Dedifferentiated amniotic fluid mesenchymal stem cell (primary cell): Measurements from ENCODE around the gene TIE1.

Experiments used
- DNase-seq: peaks from one replicate; pipeline ENCODE4 v3.0.0-alpha.2; 2016; ENCODE audit errors: extremely low spot score

TIE1 gene

DNA sequence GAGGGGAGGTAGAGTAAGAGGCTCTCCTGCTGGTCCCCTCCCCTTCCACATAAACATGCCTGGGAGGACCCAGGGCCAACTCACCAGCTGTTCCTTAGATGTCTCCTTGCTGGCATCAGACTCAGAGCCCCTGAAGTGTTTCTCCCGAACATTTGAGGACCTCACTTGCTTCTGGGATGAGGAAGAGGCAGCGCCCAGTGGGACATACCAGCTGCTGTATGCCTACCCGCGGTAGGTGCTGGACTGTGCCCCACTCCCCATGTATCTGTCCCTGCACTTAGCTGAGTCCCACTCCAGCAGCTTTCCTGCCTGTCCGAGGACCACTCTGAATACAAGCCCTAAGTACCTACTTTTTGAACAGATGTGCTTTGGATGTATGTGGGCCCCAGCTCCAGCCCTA, 37.2 kb downstream of the TIE1 start:
- DNase-seq = no peak

DNA sequence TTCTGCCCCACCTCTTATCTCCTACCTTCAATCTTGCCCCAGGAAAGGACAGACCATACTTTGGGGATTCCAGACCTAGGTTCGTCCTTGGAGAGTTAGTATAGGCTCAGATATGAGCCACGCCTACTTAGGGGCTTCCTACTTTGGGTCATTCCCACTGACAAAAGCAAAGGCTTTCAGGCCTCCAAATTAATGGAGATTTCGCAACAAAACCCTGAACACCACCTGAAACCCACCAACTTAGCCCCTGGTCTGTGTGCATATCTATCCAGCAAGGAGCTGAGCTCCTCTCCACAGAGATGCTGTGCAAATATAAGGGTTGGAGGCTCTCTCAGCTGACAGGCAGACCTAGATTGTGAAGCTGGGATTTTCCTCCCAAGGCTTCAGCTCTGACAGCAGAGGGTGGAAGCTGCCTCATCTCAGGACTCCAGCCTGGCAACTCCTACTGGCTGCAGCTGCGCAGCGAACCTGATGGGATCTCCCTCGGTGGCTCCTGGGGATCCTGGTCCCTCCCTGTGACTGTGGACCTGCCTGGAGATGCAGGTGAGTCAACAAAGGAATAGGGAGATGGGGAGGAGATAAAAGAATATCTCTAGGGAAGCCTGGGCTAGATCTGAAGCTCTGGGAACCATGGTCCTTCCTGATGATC, 38.9 kb downstream of the TIE1 start:
- DNase-seq = no peak

DNA sequence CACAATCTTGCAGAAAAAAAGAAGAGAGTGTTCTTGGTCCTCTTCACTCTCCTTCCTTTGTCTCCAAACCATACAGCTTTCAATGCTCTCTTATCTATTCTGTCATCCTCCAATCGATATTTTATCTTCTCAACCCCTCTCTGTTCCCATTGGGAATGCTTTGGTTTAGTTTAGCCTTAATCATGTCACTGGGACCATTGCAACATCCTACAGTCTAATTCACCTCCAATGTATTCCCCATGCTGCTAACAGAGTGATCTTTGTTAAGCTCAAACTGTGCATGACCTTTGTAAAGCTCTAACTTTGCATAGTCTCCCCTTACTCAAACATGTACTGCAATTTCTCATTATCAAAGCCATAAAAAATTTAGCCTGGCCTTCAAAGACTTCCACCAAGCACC, 39.8 kb downstream of the TIE1 start:
- no peak for DNase-seq

DNA sequence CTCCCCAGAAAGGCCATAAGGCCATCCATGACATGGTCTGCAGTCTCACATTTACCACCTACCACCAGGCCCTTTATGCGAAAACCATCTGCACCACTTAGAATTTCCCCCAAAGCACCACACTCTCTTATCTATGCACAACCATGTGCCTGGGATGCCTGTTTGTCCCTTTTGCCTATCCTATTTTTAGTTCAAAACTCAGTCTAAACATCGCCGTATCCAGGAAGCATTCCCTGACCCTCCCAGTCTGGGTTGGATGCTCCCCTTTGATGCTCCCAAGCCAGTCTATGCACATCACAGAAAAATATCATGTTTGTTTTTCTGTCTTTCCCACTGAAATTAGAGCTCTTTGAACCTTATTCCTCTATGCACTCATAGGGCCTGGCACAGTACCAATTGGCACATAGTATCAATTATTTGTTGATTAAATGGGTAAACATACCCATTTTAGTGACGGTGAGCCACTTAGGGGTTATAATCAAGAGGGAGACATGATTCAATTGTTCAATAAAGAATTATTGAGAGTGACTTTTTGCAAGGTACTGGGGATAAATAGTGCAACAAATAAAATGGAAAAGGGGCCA, 43.6 kb downstream of the TIE1 start:
- DNase-seq = no peak

DNA sequence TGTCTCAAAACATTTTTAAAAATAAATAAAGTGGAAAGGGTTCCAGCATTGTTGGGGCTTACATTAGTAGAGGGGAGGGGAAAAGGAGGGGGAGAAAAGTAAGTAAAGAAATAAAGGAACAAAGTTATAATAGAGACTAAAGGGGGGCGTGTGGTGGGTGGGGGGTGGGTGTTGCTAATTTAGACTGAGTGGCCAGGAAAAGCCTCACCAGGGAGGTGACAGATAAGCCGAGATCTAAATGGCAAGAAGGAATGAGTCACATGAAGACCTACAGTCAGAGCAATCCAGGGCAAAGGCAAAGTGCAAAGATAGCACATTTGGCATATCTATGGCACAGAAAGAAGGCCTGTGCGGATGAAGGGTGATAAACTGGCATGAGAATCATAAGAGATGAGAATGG, 44.3 kb downstream of the TIE1 start:
- no peak for DNase-seq

DNA sequence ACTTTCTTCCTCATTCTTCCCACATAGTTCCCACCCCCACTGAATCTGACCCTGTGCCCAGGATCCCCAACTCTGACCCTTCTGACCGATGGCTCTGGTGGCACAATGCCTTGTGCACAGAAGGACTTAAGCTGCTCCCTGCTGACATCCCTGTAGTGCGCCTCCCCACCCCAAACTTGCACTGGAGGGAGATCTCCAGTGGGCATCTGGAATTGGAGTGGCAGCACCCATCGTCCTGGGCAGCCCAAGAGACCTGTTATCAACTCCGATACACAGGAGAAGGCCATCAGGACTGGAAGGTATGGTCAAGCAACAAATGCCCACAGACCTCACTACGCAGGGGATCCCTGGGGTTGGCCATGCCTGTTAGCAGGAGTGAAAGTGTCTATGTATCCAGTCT, 45.9 kb downstream of the TIE1 start:
- DNase-seq = no peak

DNA sequence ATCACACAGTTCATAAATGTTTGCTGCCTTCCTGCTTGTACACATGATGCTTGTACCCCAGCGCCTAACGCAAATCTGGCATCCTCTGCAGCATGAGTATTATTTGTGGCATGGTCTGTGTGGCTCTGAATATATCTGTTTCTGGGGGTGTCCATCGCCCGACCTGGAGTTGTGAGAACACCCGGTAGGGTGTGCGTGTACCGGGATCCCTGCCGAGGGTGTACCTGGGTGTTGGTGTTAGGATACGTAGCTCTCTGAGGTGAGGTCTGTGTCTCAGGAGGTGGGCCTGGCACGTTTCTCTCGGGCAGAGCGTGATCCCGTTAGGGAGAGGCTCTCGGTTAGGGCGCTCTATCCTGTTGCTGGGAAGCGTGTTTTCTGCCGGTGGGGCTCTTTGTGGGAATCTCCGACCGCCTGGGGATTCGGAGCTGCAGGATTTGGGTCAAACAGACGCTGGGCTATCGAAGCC, 47.6 kb downstream of the TIE1 start:
- no peak for DNase-seq

DNA sequence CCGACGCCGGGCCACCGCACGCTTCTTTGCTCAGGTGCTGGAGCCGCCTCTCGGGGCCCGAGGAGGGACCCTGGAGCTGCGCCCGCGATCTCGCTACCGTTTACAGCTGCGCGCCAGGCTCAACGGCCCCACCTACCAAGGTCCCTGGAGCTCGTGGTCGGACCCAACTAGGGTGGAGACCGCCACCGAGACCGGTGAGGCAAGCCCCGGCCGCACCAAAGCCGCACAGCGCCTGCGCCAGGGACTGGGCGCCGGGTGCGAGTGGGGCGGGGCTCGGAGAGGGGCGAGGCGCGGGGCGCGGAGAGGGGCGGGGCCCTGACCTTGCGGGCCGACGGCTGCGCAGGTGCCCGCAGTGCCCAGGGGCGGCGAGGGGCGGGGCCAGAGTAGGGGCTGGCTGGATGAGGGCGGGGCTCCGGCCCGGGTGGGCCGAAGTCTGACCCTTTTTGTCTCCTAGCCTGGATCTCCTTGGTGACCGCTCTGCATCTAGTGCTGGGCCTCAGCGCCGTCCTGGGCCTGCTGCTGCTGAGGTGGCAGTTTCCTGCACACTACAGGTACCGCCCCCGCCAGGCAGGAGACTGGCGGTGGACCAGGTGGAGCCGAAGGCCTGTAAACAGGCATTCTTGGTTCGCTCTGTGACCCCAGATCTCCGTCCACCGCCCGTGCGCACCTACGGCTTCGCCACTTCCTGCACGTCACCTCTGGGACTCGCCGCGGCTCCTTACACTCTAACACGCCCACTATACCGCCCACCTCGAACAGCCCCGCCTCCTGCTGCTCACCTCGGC, 48.2 kb downstream of the TIE1 start:
- no peak for DNase-seq

DNA sequence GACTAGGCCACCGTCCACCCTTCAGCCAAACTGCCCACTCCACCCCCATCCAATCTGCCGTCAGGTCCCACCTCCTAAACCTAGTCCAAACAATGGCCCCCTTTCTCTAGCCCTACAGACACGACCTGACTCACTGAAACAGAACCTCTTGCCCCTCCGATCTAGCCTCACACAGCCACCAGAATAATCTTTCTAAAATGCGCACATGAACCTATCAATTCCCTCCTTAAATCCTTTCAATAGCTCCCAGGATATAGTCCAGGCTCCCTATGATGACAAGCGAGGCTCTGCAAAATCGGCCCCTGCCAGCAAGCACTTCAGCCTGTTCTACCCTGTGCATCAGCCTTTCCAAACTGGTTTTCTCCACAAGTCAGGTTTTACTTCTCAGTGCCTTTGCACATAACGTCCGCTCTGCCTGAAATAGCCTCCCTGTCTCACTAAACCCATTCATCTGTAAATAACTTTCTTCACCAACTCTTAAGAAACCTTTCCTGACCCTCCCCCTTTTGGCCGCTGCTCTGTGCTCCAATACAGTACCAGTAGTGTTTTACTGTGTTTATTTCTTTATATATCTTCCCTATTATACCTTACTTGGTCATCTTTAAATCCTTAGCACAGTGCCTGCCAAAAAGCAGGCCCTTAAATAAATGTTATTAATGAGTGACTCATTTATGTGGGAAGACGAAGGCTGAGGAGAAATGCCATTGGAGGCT, 49.0 kb downstream of the TIE1 start:
- no peak for DNase-seq

DNA sequence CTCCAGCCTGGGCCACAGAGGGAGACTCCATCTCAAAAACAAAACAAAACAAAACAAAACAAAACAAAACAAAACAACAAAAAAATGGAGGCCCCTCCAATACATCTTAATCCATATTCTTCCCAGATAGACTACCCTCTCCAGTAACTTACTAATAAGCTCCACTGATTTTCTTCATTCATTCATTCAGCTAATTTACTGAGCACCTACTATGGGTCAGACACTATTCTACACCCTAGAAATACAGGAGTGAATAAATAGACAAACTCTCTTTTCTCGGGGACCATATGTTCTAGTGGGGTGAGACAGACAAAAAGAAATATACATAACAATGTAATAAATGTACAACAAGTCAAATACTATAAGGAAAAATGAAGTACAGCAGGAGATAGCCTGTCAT, 50.2 kb downstream of the TIE1 start:
- DNase-seq = no peak

DNA sequence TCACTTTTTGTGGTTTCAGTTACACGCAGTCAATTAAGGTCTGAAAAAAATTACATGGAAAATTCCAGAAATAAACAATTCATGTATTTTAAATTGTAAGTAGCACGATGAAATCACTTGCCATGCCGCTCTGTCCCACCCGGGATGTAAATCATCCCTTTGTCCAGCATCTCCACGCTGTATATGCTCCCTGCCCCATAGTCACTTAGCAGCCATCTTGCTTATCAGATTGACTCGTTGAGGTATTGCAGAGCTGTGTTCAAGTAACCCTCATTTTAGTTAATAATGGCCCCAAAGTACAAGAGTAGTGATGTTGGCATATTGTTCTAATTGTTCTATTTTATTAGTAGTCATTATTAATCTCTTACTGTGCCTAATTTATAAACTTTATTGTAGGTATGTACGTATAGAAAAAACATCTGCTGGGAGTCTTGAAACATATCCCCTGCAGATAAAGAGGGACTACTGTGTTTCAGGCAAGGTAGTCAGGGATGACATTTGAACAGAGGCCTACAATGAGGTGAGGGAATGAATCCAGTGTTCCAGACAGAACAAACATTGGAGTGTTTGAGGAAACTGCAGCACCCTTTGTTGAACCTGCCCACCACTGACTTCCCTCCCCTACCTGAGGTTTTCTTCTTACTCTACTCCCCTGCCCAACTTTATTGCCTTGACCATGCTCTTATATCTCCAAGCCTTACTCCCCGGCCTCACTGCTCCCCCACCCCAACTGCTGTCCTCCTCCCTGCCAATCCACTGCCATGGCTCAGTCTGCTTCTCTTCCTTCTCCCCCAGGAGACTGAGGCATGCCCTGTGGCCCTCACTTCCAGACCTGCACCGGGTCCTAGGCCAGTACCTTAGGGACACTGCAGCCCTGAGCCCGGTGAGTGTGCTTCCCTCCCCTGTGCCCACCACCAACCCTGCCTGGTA, 50.9 kb downstream of the TIE1 start:
- no peak for DNase-seq

DNA sequence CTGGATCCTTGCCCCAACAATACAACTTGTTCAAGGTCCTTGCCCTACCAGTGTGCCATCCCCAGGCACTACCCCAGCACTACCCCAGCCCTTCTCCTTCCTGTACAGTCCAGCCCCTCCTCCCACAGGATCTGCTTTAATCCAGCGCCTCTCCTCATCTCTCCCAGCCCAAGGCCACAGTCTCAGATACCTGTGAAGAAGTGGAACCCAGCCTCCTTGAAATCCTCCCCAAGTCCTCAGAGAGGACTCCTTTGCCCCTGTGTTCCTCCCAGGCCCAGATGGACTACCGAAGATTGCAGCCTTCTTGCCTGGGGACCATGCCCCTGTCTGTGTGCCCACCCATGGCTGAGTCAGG, 51.5 kb downstream of the TIE1 start:
- no peak for DNase-seq

DNA sequence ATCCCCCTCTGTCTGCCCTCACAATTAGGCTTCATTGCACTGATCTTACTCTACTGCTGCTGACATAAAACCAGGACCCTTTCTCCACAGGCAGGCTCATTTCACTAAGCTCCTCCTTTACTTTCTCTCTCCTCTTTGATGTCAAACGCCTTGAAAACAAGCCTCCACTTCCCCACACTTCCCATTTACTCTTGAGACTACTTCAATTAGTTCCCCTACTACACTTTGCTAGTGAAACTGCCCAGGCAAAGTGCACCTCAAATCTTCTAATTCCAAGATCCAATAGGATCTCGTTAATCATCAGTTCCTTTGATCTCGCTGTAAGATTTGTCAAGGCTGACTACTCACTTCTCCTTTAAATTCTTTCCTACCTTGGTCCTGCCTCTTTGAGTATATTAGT, 52.1 kb downstream of the TIE1 start:
- DNase-seq = no peak

DNA sequence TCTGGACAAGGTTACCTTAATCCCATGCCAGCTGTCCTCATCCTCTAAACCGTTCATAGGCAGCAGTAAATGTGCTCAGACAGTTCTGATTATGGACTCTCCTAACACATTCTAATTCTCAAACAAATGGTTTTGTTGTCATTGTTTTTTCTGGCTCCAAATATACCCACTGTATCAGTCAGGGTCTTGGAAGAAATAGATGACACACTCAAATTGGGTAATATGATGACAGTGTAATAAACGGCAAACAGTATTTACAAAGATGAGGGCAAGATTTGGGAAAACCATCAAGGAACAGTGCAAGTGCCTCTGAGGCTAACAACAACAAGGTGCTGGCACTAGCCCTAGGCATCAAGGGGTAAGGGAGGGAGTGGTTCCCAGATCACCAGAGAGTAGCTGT, 53.7 kb downstream of the TIE1 start:
- DNase-seq = no peak

DNA sequence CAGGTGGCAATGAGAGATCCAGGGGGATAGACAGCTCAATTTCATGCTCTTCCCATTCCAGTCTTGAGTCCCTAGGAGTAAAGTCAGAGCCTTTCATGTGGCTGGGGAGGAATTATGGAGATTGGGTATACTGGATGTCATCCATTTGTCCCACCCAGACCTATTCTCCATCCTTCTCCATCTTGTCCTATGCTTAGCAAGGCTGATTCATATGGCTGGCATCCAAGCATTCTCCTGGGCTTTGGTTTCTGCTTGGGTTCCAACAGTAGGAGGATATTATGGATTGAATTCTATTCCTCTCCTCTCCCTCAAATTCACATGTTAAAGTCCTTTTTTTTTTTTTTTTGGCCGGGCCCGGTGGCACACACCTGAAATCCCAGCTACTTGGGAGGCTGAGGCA, 54.2 kb downstream of the TIE1 start:
- no peak for DNase-seq

DNA sequence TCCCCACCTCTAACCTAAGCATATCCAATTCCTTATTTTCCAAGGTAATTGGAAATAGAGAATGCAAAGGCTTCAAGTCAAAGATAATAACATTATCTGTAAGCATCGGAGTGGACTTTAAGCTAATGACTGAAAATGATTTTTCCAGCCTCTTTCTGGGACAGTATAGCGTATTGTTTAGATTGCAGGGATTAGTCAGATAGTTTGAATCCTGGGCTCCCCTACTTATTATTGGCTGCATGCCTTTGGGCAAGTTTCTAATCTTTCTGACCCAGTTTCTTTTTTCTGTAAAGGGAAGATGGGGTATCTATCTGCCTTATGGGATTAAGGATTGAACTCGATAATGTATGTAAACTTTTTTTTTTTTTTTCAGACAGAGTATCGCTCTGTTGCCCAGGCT, 56.5 kb downstream of the TIE1 start:
- DNase-seq = no peak

DNA sequence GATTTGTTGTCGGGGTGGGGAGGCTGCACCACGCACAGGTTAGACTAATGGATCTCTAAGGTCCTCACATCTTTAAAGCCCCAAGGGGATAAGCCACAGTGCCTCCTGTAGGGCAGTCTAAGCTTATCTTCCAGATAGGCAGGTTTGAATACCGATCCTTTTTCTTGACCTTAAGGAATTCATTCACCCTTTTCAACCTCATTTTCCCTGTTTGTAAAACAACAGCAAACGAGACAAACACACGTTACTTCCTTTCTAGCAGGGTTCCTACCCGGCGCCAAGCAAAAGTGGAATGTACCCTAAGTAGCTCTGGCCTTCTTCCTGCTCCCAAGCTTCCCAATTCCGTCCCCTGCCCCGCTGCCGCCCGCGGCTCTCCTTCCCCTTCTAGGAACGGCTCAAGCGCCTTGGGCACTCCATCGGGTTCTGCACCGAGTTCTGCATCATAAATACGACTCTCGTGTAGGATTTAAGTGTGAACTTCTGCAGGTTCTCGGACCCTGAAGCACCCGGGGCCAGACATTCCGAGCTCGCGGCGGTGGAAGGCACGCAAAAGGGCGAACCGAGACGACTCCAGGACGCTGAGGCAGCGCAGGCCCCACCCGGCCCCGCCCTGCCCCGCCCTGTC, 57.5 kb downstream of the TIE1 start:
- no peak for DNase-seq

DNA sequence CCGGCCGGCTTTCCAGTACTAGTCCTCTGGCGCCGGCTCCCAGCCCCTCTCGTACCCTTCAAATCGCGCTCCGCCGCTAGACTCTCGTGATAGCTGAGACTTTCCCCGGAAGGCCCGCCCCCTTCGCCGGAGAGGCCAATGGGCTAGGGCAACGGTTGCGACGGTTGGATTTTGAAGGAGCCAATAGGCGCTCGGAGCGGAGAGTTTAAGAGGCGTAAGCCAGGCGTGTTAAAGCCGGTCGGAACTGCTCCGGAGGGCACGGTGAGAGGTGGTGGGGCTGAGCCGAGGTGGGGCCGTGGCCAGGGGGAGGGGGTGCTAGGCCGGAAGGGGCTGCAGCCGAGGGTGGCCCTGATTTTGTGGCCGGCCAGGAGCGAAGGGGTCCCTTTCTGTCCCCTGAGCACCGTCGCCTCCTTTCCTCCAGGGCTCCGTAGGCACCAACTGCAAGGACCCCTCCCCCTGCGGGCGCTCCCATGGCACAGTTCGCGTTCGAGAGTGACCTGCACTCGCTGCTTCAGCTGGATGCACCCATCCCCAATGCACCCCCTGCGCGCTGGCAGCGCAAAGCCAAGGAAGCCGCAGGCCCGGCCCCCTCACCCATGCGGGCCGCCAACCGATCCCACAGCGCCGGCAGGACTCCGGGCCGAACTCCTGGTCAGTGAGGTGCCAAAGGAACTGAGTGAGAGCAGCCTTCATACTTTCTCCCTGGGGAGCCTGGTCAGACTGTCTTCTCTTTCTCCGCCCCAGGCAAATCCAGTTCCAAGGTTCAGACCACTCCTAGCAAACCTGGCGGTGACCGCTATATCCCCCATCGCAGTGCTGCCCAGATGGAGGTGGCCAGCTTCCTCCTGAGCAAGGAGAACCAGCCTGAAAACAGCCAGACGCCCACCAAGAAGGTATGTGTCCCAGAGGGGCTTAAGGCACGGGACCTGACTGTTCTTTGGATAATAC, 58.2 kb downstream of the TIE1 start, which contains the start of gene CDC20:
Gene CDC20, plus strand, starts transcription at position 236 of the 948 bp plus-strand sequence. Its CDS starts 235 bp downstream, at position 471.
- DNase-seq = peak; percentile 98

DNA sequence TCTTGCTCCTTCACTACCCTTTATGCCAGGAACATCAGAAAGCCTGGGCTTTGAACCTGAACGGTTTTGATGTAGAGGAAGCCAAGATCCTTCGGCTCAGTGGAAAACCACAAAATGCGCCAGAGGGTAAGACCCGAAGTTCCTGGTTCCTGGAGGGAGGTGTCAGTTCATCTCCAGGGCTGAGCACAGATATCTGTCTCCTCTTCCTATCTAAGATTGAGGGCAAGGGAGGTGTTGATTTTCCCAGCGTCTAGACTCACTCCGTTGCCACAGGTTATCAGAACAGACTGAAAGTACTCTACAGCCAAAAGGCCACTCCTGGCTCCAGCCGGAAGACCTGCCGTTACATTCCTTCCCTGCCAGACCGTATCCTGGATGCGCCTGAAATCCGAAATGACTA, 58.9 kb downstream of the TIE1 start:
- DNase-seq = no peak

DNA sequence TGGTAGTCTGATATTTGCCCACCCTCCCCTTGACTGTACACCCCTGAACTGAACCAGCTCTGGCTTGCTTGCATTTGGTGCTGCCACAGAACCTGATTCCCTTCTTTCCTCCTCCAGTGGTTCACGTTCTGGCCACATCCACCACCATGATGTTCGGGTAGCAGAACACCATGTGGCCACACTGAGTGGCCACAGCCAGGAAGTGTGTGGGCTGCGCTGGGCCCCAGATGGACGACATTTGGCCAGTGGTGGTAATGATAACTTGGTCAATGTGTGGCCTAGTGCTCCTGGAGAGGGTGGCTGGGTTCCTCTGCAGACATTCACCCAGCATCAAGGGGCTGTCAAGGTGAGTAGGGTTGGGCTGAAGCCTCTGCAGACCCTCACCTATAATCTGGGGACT, 59.8 kb downstream of the TIE1 start:
- no peak for DNase-seq
